Thymus (tissue), 11 donors: ENCODE results near the gene EPHA8. TPM values are rescaled to one million over a fixed set of nuclear protein-coding genes. Genes with fewer than 3 reads are reported as not detected.

Source experiments
- DNase-seq, 9 donors: peaks; one replicate each; pipeline ENCODE4 v3.0.0-alpha.2; 2013; ENCODE audit warnings: low spot score in 9 of 9, low read depth in 6 of 9, missing footprints in 1 of 9
- H3K27ac ChIP-seq, 2 donors: one replicate each; pipeline ENCODE4 v1.5.1; 2013; ENCODE audit warnings: control low read depth in 1 of 2, low read depth in 1 of 2, low read length in 1 of 2, mild to moderate bottlenecking in 1 of 2, moderate library complexity in 1 of 2
- H3K27me3 ChIP-seq, 2 donors: one replicate each; pipeline ENCODE4 v1.5.1; 2013; ENCODE audit warnings: low read length in 1 of 2; ENCODE audit not compliant: control insufficient read depth in 2 of 2, insufficient read depth in 1 of 2
- H3K36me3 ChIP-seq, 2 donors: one replicate each; pipeline ENCODE4 v1.5.1; 2013; ENCODE audit warnings: low read length in 1 of 2, mild to moderate bottlenecking in 1 of 2, moderate library complexity in 1 of 2; ENCODE audit not compliant: control insufficient read depth in 2 of 2, insufficient read depth in 2 of 2
- H3K4me1 ChIP-seq, 2 donors: one replicate each; pipeline ENCODE4 v1.5.1; 2013; ENCODE audit warnings: low read length in 2 of 2; ENCODE audit not compliant: control insufficient read depth in 2 of 2, insufficient read depth in 2 of 2
- H3K4me3 ChIP-seq, 2 donors: one replicate each; pipeline ENCODE4 v1.5.1; 2013; ENCODE audit warnings: low read length in 2 of 2, control low read depth in 1 of 2, mild to moderate bottlenecking in 1 of 2
- H3K9me3 ChIP-seq, 2 donors: one replicate each; pipeline ENCODE4 v1.5.1; 2013; ENCODE audit warnings: low read length in 1 of 2, mild to moderate bottlenecking in 1 of 2; ENCODE audit not compliant: control insufficient read depth in 2 of 2, insufficient read depth in 1 of 2
- WGBS: extraction: QIAGEN DNeasy Blood & Tissue Kit; methylation state at CpG from one replicate; pipeline ENCODE4 v1.1.7; 2013; 5-methylcytosine and 5-hydroxymethylcytosine counted together
- polyA plus RNA-seq: library from polyadenylated mRNA; stranded (reverse); fragments of 200-250 nt; gene quantifications from one replicate; pipeline ENCODE4 v1.2.3, GENCODE V29; 2013
- total RNA-seq: library from RNA; stranded (reverse); fragments of 120-200 nt; gene quantifications from one replicate; pipeline ENCODE4 v1.2.4, GENCODE V29; 2013
- donor health status: healthy.

Gene EPHA8
- total and polyA plus RNA-seq, 2 donors: 0.05 TPM; not detected in 1

DNA sequence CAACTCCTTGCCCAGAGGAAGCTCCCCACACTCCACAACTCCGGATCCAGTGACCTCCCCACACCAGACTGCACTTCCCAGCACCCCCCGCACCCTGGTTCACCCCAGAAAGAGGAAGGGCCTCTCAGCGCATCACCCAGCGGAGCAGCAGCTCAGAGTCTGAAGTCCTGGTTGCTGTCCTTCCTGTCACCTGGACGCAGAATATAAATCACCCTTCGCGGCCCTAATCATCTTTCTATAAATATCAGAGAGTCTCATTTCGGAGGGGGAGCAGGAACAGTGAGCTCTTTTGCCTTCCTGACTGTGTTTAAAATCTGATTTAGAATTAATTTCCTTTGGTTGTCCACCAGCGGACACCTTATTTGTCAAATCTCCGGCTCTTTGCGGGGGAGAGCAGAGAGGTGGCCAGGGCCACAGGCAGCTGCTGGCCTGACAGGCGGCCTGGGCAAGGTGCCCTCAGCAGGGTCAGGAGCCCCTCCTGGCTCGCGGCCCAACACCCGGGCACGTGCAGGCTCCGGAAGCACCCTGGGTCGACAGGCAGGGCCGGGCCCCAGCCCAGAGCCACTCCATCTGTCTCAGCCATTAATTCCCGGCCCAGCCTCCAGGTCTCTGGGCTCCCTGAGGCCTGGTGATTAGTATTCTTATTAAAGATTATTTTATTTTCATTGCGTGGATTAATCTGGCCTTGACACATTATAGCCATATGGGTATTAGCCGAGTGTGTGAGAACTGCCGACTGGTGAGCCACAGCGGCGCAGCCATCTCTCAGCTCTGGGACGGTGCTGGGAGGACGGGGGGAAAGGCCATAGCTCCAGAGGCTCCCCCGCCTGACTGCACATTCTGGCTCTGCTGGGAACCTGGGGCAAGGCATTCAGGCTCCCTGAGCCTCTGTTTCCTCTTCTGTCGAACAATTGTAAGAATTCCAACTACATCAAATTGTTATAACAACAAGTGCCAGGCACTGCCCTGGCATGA lies 19.7 kb downstream of the EPHA8 start:
- no peak overlapping the region for H3K4me3 ChIP-seq
- H3K27me3 ChIP-seq: no peaks in the 10 kb centered on the region
- DNase-seq: no peak
- H3K9me3 ChIP-seq: peaks cover 0 to 2% of the 10 kb centered on the region in 2 donors
- H3K27ac ChIP-seq: no peak overlapping the region
- no peaks in the 10 kb centered on the region for H3K36me3 ChIP-seq
- 87% methylated on average over 29 of the region's 29 CpGs for WGBS
- H3K4me1 ChIP-seq: no peaks in the 10 kb centered on the region

- Histone ChIP-seq H3K4me3 (no peak overlapping the region), H3K9me3 (no peaks in the 10 kb centered on the region), H3K27ac (no peak overlapping the region), H3K4me1 (no peaks in the 10 kb centered on the region), H3K36me3 (no peaks in the 10 kb centered on the region), H3K27me3 (no peaks in the 10 kb centered on the region)
- WGBS: 84% methylated on average over 10 of the region's 10 CpGs
- no peak for DNase-seq
These were observed 20.8 kb downstream of the EPHA8 start for GRCh38 chr1:22584001-22584562.

DNA sequence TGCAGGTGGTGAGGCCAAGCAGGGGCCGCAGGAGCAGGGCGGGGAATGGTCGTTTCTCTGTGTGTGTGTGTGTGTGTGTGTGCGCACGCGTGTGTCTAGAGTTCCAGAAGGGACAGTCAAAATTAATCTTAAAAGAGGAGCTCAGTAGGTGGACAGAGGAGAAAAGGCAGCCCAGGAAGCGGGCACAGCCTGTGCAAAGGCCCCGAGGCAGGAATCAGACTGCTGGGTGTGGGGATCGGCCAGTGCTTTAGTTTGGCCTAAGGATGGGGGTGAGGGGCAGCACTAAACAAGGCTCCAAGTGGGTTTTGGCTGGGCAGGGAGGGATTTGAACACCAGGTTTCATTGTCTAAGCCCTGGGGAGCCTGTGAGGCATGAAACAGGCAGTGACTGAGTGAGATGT lies 21.7 kb downstream of the EPHA8 start:
- Histone ChIP-seq H3K36me3 (no peaks in the 10 kb centered on the region), H3K27ac (no peak overlapping the region), H3K27me3 (no peaks in the 10 kb centered on the region), H3K9me3 (no peaks in the 10 kb centered on the region), H3K4me1 (no peaks in the 10 kb centered on the region), H3K4me3 (no peak overlapping the region)
- no peak for DNase-seq
- 87% methylated on average over 9 of the region's 9 CpGs for WGBS

DNA sequence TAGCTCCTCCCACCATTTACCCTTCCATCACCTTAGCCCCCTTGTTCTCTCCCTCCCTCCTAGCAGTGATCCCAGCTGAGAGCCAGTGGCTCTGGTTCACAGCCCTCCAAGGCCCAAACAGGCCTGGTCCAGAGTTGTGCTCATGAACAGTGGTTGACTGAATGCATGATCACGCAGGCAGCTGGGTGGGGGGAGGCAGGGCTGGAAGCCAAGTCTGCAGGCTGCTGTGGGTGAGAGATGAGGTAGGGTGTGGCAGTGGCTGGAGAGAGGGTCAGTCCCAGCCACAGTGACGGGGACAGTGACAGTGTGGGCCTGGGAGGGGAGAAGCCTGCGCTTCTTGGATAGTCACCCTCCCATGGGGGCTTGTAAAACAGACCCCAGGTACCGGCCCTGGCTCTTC lies 22.2 kb downstream of the EPHA8 start:
- no peak for DNase-seq
- no peaks in the 10 kb centered on the region for H3K4me1 ChIP-seq
- WGBS: 92% methylated on average over 4 of the region's 4 CpGs
- H3K4me3 ChIP-seq: no peak overlapping the region
- no peaks in the 10 kb centered on the region for H3K36me3 ChIP-seq
- H3K27me3 ChIP-seq: no peaks in the 10 kb centered on the region
- no peaks in the 10 kb centered on the region for H3K9me3 ChIP-seq
- H3K27ac ChIP-seq: no peak overlapping the region

- no peak for DNase-seq
- Histone ChIP-seq H3K4me3 (no peak overlapping the region), H3K4me1 (no peaks in the 10 kb centered on the region), H3K36me3 (no peaks in the 10 kb centered on the region), H3K9me3 (no peaks in the 10 kb centered on the region), H3K27ac (no peak overlapping the region), H3K27me3 (peaks cover 0 to 1% of the 10 kb centered on the region in 2 donors)
- 94% methylated on average over 19 of the region's 19 CpGs for WGBS
These were observed 23.3 kb downstream of the EPHA8 start for GRCh38 chr1:22586356-22587130.

- Histone ChIP-seq H3K9me3 (no peaks in the 10 kb centered on the region), H3K36me3 (no peaks in the 10 kb centered on the region), H3K4me1 (no peaks in the 10 kb centered on the region), H3K4me3 (no peak overlapping the region), H3K27me3 (peaks cover 0 to 6% of the 10 kb centered on the region in 2 donors), H3K27ac (no peak overlapping the region)
- no peak for DNase-seq
- 85% methylated on average over 7 of the region's 7 CpGs for WGBS
These were observed 24.0 kb downstream of the EPHA8 start for GRCh38 chr1:22587247-22587646.

GRCh38 chr1:22588899-22589422 lies 25.7 kb downstream of the EPHA8 start:
- 86% methylated on average over 24 of the region's 24 CpGs for WGBS
- H3K9me3 ChIP-seq: no peaks in the 10 kb centered on the region
- DNase-seq: no peak
- no peaks in the 10 kb centered on the region for H3K4me1 ChIP-seq
- peaks cover 0 to 20% of the 10 kb centered on the region in 2 donors for H3K27me3 ChIP-seq
- H3K36me3 ChIP-seq: no peaks in the 10 kb centered on the region
- no peak overlapping the region for H3K4me3 ChIP-seq
- no peak overlapping the region for H3K27ac ChIP-seq

DNA sequence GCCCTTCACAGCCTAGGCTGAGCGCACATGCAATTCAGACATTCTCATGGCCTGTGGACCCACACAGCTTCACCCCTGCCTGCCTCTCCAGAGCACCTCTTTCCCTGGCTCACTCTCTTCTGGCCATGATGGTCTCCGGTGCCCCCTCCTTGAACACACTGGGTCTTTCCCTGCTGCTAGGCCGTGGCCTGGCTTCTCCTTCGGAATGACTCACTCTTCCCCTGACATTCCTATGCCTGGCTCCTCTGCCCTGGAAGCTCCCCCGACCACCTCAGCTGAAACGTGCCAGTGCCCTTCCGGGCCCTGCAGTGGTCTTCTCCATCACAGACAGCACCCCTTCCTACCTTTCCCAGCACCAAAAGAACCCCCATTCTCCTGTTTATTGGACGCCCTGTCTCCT lies 28.3 kb downstream of the EPHA8 start:
- Histone ChIP-seq H3K4me1 (no peaks in the 10 kb centered on the region), H3K9me3 (no peaks in the 10 kb centered on the region), H3K27me3 (peaks cover 0 to 30% of the 10 kb centered on the region in 2 donors), H3K27ac (no peak overlapping the region), H3K36me3 (no peaks in the 10 kb centered on the region), H3K4me3 (no peak overlapping the region)
- 83% methylated on average over 8 of the region's 8 CpGs for WGBS
- DNase-seq: no peak
